Measurements from ENCODE around the gene SP3.

SP3 gene

GRCh38 chr2:173860082-173860481, 105.1 kb downstream of the SP3 start:
- H3K27ac ChIP-seq: no peak overlapping the region

GRCh38 chr2:173858291-173858731, 106.9 kb downstream of the SP3 start:
- no peaks in the 10 kb centered on the region for H3K9me3 ChIP-seq (ENCODE audit: control insufficient read depth, low read length)
- H3K27ac ChIP-seq: no peak overlapping the region
- H3K36me3 ChIP-seq (ENCODE audit: control insufficient read depth, insufficient read depth, low read length): no peaks in the 10 kb centered on the region
- no peak overlapping the region for H3K4me2 ChIP-seq (ENCODE audit: low read length)
- no peak for TF ChIP-seq CTCF (IDR thresholded peaks at IDR 0.05)
- H2AFZ ChIP-seq: no peak overlapping the region
- no peak overlapping the region for H3K4me3 ChIP-seq (ENCODE audit: low read depth, low read length)
- H3K4me1 ChIP-seq: no peaks in the 10 kb centered on the region
- no peaks in the 10 kb centered on the region for H3K27me3 ChIP-seq (ENCODE audit: control insufficient read depth, insufficient read depth, low read length)
- no peak overlapping the region for H3K9ac ChIP-seq
- no peaks in the 10 kb centered on the region for H3K79me2 ChIP-seq

More at GRCh38 chr2:173860082-173860481, 105.1 kb downstream of the SP3 start:
- Histone ChIP-seq H3K4me2 (ENCODE audit: low read length) (no peak overlapping the region), H3K79me2 (no peaks in the 10 kb centered on the region), H2AFZ (no peak overlapping the region), H3K36me3 (ENCODE audit: control insufficient read depth, insufficient read depth, low read length) (no peaks in the 10 kb centered on the region), H3K4me3 (ENCODE audit: low read depth, low read length) (no peak overlapping the region), H3K27me3 (ENCODE audit: control insufficient read depth, insufficient read depth, low read length) (no peaks in the 10 kb centered on the region), H3K9ac (no peak overlapping the region), H3K4me1 (no peaks in the 10 kb centered on the region), H3K9me3 (ENCODE audit: control insufficient read depth, low read length) (no peaks in the 10 kb centered on the region)
- no peak for TF ChIP-seq CTCF (IDR thresholded peaks at IDR 0.05)
